HepG2 (cell line): ENCODE measurements around the gene KCNMA1. TPM values are rescaled to one million over a fixed set of nuclear protein-coding genes. Genes with fewer than 3 reads are reported as not detected.

Experiments used
- ATAC-seq: fragments of 200-7000 bp; cut with Tn5 transposase; 3 replicates; pipeline ENCODE4 v1.9.1; 2020; ENCODE audit warnings: mild to moderate bottlenecking, moderate library complexity
- BruUV-seq: library from RNA; stranded (reverse); fragments of 400-500 nt; replicated peaks from 2 replicates; lab custom pipeline; 2021; lab: Mats Ljungman, UMichigan
- CTCF ChIA-PET: fragments of 300-600 bp; formaldehyde crosslinking; extraction: SDS; loops from one replicate; lab custom pipeline; 2021; ENCODE audit warnings: low total read pairs, inconsistent platforms, low intra/inter-chr PET ratio; lab: Yijun Ruan, JAX
- POLR2A ChIA-PET: fragments of 350-600 bp; sonication (Branson Sonifier 250); formaldehyde crosslinking; loops from one replicate; lab custom pipeline; 2020; ENCODE audit warnings: antibody characterized with exemption, inconsistent platforms; lab: Yijun Ruan, JAX
- DNase-seq: peaks from one replicate; pipeline ENCODE4 v3.0.0-alpha.2; 2015; ENCODE audit warnings: low spot score
- FAIRE-seq: peaks from 3 replicates; lab custom pipeline; 2011; peaks lifted over from hg19 to GRCh38; lab: Jason Lieb, UNC
- H2AFZ ChIP-seq: one replicate; pipeline ENCODE4 v1.6.1; 2011; ENCODE audit warnings: low read length, inconsistent platforms
- H3K27ac ChIP-seq: fragments of 300-600 bp; 3 replicates; pipeline ENCODE4 v1.8.0; 2011; ENCODE audit warnings: mixed run types, mild to moderate bottlenecking, mixed read lengths, low read length, inconsistent platforms; ENCODE audit not compliant: insufficient read depth; ENCODE audit errors: extremely low read length
- H3K27me3 ChIP-seq, 2 experiments: fragments of 200-600 bp in 1 of 2; 2 replicates in 1 of 2; 3 replicates in 1 of 2; pipeline versions ENCODE4 v1.6.0 to v1.8.0; 2011; ENCODE audit warnings: low read length in 2 of 2, mild to moderate bottlenecking in 2 of 2, moderate library complexity in 2 of 2, inconsistent platforms in 1 of 2; ENCODE audit not compliant: insufficient read depth in 2 of 2, control insufficient read depth in 1 of 2
- H3K36me3 ChIP-seq, 2 experiments: fragments of 200-600 bp in 1 of 2; replicated peaks in 1 of 2; 2 replicates in 1 of 2; 3 replicates in 1 of 2; pipeline versions ENCODE4 v1.5.1 to v1.8.0; 2011; ENCODE audit warnings: low read length in 2 of 2, inconsistent platforms in 1 of 2; ENCODE audit not compliant: insufficient read depth in 2 of 2, control insufficient read depth in 1 of 2
- H3K4me1 ChIP-seq: 2 replicates; pipeline ENCODE4 v1.5.1; 2012; ENCODE audit warnings: low read length, inconsistent platforms; ENCODE audit not compliant: insufficient read depth
- H3K4me2 ChIP-seq: 2 replicates; pipeline ENCODE4 v1.6.0; 2011; ENCODE audit warnings: low read depth, low read length, inconsistent platforms
- H3K4me3 ChIP-seq, 3 experiments: fragments of 200-600 bp in 1 of 3; sonication (generic), shearing (Covaris generic) in 1 of 3; replicated peaks in 1 of 3; 2 replicates each; pipeline ENCODE4 v1.5.1; 2011 to 2016; ENCODE audit warnings: low read length in 3 of 3, inconsistent platforms in 2 of 3, low read depth in 2 of 3, mild to moderate bottlenecking in 2 of 3, control low read depth in 1 of 3, mixed read lengths in 1 of 3; ENCODE audit not compliant: insufficient read depth in 1 of 3
- H3K79me2 ChIP-seq: one replicate; pipeline ENCODE4 v1.6.1; 2011; ENCODE audit warnings: low read length, inconsistent platforms; ENCODE audit not compliant: insufficient read depth
- H3K9ac ChIP-seq: 2 replicates; pipeline ENCODE4 v1.6.0; 2011; ENCODE audit warnings: mild to moderate bottlenecking, low read depth, low read length, inconsistent platforms; ENCODE audit not compliant: insufficient read depth
- H3K9me3 ChIP-seq: 2 replicates; pipeline ENCODE4 v1.5.1; 2012; ENCODE audit warnings: mild to moderate bottlenecking, low read length
- H4K20me1 ChIP-seq: 2 replicates; pipeline ENCODE4 v1.6.0; 2011; ENCODE audit warnings: inconsistent platforms, mild to moderate bottlenecking, low read length, moderate library complexity; ENCODE audit not compliant: insufficient read depth
- MAF1 ChIP-seq: sonication (generic); formaldehyde crosslinking; IDR thresholded peaks from 2 replicates; pipeline ENCODE4 v1.5.0; 2020; ENCODE audit warnings: missing genetic modification reagents, borderline replicate concordance
- MAFK ChIP-seq, 2 experiments: IDR thresholded peaks in 1 of 2; conservative IDR thresholded peaks in 1 of 2; 2 replicates each; pipeline ENCODE4 v1.6.1; 2011; ENCODE audit warnings: improper control_type of control experiment in 2 of 2, low read length in 2 of 2
- RFXAP ChIP-seq: sonication (generic); formaldehyde crosslinking; IDR thresholded peaks from 2 replicates; pipeline ENCODE4 v1.4.0; 2020; ENCODE audit warnings: missing genetic modification reagents, borderline replicate concordance
- ZNF569 ChIP-seq: sonication (generic); formaldehyde crosslinking; IDR thresholded peaks from 2 replicates; pipeline ENCODE4 v1.5.0; 2020; ENCODE audit warnings: mild to moderate bottlenecking, missing genetic modification reagents, moderate library complexity, borderline replicate concordance
- ZNF841 ChIP-seq: sonication (generic); formaldehyde crosslinking; IDR thresholded peaks from 2 replicates; pipeline ENCODE4 v1.8.1; 2023; ENCODE audit warnings: missing genetic modification reagents, borderline replicate concordance
- WGBS: methylation state at CpG from one replicate; pipeline ENCODE4 v1.1.6; 2017; ENCODE audit warnings: low lambda C conversion rate; 5-methylcytosine and 5-hydroxymethylcytosine counted together
- in situ Hi-C: cut with HindIII; loops from 2 replicates; pipeline ENCODE4 v1.10.0; 2017; ENCODE audit warnings: low pct_unique_long_range_greater_than_20kb; ENCODE audit not compliant: extremely low pct_ligation_motif_present
- intact Hi-C: fragments of 100-400 bp; cut with micrococcal nuclease; formaldehyde crosslinking; loops from one replicate; pipeline ENCODE4 v1.10.0; 2022; ENCODE audit not compliant: unreplicated experiment
- polyA plus RNA-seq, 8 experiments: library from polyadenylated mRNA; depleted of rRNA in 3 of 8; stranded (reverse) in 7 of 8; unstranded in 1 of 8; fragments of >200 nt; fragmentation: Illumina TruSeq in 4 of 8; extraction: Trizol in 4 of 8; gene quantifications; 2 replicates each; pipeline versions ENCODE4 v1.2.1 to v1.2.3, GENCODE V29; 2011 to 2016; ENCODE audit warnings: low read depth in 4 of 8, missing spikeins in 1 of 8, mixed read lengths in 1 of 8; ENCODE audit not compliant: insufficient read depth in 1 of 8
- total RNA-seq, 5 experiments: library from RNA; depleted of rRNA; stranded (reverse); fragments of >200 nt; fragmentation: Illumina TruSeq; extraction: Trizol; gene quantifications; 2 replicates each; pipeline ENCODE4 v1.2.3, GENCODE V29; 2016; ENCODE audit warnings: low read depth in 1 of 5

Gene KCNMA1
- total and polyA plus RNA-seq, 2 of the 13 experiments (the other 11 are each of a cell fraction or from before 2014, with no cell fraction given) = 0.02 TPM; not detected in 1

DNA sequence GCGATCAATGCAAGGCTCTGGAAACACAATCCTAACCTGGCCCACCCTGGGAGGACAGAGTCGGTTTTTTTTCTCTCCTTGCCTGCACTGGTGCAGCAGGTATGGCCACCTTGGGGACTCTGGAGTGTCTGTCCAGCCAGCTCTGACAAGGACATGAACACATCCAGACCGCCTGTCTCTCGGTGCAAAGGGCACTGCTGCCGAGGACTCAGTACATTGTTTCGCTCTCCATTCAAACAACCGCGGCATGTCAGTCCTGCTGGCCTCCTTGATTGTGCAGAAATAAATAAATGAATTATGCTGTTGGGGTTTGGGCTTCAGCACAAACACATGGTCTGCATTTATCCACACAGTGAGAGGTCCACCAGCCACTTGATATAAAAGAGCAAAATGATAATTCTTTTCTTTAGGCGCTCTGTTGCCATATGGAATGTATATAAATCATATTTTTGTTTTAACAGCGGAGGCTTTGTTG lies 565.2 kb downstream of the KCNMA1 start:
- peaks cover 0 to 17% of the 10 kb centered on the region in 2 experiments; a peak in 3 of 5 replicates for H3K27me3 ChIP-seq
- no peak overlapping the region for H3K27ac ChIP-seq
- in situ Hi-C loops (no loop called here), intact Hi-C loops (no loop called here)
- TF ChIP-seq ZNF569 (CRISPR knock-in tag) = no peak
- no peak for TF ChIP-seq MAF1
- no peaks in the 10 kb centered on the region for H3K36me3 ChIP-seq
- H3K9me3 ChIP-seq = no peaks in the 10 kb centered on the region
- BruUV-seq = no TSS peak
- H4K20me1 ChIP-seq = no peaks in the 10 kb centered on the region
- H3K9ac ChIP-seq = no peak overlapping the region
- FAIRE-seq (no peak), DNase-seq (no peak), ATAC-seq (no peak; the same call in 2 of the 3 replicates)
- 67% methylated on average over 6 of the region's 10 CpGs for WGBS
- POLR2A ChIA-PET = no interaction called here
- no peak overlapping the region for H2AFZ ChIP-seq
- H3K4me2 ChIP-seq = no peak overlapping the region
- CTCF ChIA-PET = no interaction called here
- no peaks in the 10 kb centered on the region for H3K4me1 ChIP-seq
- no peak overlapping the region for H3K4me3 ChIP-seq
- no peaks in the 10 kb centered on the region for H3K79me2 ChIP-seq

DNA sequence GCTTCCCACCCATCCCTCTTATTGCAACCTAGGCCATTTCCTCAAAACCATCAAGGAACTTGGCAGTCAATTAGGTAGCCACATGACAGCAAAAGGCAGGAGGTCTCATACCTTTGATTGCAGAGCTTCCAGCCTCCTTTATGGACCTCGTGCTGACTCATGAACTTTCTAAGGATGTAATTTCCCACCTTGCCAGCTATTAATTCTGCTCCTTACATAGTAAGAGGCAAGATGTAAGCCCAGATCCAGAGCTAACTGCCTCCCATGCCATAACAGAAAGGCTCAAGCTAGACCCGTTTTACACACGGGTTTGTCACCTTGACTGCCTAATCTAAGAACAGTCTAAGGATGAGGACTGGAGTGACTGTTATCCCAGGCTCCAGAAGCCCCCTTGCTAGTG lies 565.7 kb downstream of the KCNMA1 start:
- no TSS peak for BruUV-seq
- H3K27me3 ChIP-seq = peaks cover 0 to 17% of the 10 kb centered on the region in 2 experiments; a peak in 3 of 5 replicates
- no peaks in the 10 kb centered on the region for H3K9me3 ChIP-seq
- H3K4me3 ChIP-seq = no peak overlapping the region
- H3K4me2 ChIP-seq = no peak overlapping the region
- FAIRE-seq (no peak), DNase-seq (no peak), ATAC-seq (no peak)
- intact Hi-C loops (no loop called here), in situ Hi-C loops (no loop called here)
- no peaks in the 10 kb centered on the region for H3K36me3 ChIP-seq
- H2AFZ ChIP-seq = no peak overlapping the region
- H3K79me2 ChIP-seq = no peaks in the 10 kb centered on the region
- H3K27ac ChIP-seq = no peak overlapping the region
- 13% methylated on average over 2 of the region's 3 CpGs for WGBS
- CTCF ChIA-PET = no interaction called here
- 0 out of 4 replicates have a peak, but pooled peaks of 1 of the 2 experiments have one; percentile 15 for TF ChIP-seq MAFK (conservative IDR thresholded peaks at IDR 0.05 in 1 of 2, IDR thresholded peaks at IDR 0.05 in 1 of 2; ENCODE audit: low read length in 2 of 2)
- no peak for TF ChIP-seq ZNF841 (CRISPR knock-in tag)
- no peak for TF ChIP-seq RFXAP (CRISPR knock-in tag)
- H3K9ac ChIP-seq = no peak overlapping the region
- no peaks in the 10 kb centered on the region for H3K4me1 ChIP-seq
- POLR2A ChIA-PET = no interaction called here
- H4K20me1 ChIP-seq = no peaks in the 10 kb centered on the region
